GM19455 (cell line): ENCODE data around the gene TARM1.

Experiments used
- ATAC-seq: cut with Tn5 transposase; IDR thresholded peaks from one replicate; pipeline ENCODE4 v1.9.1; 2021; ENCODE audit not compliant: unreplicated experiment

The TARM1 gene

DNA sequence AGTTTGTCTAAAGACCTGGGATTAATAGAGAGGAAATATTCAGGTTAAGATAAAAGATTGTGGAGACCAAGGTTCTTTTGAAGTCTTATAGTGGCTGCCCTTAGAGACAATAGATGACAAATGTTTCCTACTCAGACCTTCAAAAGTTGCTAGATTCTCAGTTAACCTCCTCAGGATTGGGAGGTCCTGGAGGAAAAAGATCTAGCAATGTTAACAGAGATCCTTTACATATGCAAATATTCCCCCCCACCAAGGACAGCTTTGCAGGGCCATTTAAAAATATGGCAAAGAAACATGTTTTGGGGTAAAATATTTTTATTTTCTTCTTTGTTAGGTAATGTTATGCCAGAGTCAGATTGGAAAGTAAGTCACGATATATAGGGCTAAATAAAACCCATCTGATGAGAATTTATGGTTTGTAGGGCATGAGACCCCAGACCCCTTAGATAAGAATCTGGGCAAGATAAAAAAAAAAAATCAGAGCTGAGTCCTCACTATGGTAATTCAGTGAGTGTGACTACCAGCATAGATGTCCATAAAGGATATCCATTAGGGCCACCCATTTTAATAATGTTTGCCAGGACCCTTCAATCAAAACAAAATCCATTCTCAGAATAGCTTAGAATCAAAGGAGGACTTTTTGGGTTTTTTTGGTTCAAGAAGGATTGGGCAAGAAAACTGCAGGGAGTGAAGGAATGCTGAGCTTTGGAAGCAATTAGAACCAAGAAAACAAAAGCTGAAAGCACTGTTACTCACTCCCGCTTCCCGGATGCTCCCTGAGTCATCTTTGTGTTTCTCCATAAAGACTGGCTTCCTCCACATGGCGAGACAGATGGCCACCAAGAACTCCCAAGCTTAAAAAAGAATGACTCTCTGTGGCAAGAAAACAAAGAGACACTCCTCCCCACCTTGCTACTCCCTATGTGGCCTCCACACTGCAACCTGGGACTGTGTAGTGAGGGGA is 45.7 kb downstream of the TARM1 start:
- ATAC-seq: no peak

DNA sequence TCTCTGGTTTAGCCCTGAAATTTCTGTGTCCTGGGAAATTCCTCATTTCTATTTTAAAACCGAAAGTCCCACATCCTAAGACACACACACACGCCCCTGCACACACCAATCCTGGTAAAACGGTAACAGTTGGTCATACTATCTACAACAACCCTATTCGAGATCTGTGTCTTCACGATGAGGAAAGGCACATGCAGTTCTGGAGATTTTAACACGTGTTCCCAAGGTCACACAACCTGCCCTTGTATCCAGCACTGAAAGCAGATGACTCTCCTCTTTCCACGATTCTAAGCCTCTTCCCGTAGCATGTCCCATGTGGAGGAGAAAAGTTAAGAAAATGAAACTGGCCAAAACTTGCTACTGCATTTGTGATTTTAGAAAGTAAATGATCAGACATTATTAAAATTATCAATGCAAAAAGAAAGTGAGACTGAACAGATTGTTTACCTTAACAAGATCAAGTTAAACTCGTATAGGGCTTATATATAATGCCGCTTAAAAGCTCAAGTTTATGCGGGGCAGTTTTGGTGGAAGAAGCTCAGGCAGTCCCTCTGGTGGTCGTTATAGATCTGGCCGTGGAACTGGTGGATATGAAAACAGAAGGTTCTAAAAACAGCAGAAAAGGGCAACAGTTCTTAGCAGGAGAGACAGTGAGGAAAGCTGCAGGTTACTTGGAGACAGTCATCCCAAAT is 50.1 kb downstream of the TARM1 start:
- no peak for ATAC-seq

DNA sequence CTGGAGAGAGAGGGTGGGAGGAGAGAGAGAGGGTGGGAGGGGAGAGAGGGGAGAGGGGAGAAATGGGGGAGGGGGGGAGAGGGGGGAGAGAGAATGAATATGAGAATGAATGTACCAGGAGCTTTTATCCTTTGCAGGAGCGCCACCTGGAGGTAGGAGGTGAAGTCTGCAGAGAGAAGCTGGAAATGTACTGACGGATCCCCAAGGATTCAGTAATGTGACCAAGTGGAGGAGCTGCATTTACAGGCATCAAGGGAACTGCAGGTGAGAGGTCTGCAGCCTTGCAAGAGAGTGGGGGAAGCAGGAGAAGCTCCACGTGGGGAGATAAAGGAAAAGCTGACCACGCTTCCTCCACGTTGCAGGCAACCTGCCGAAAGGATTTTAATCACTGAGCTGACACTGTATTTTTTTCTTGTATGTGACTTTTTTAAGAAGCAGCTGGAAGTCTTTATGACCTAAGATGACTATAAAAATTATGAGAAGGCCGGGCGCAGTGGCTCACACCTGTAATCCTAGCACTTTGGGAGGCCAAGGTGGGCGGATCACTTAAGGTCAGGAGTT is 51.2 kb downstream of the TARM1 start:
- no peak for ATAC-seq

DNA sequence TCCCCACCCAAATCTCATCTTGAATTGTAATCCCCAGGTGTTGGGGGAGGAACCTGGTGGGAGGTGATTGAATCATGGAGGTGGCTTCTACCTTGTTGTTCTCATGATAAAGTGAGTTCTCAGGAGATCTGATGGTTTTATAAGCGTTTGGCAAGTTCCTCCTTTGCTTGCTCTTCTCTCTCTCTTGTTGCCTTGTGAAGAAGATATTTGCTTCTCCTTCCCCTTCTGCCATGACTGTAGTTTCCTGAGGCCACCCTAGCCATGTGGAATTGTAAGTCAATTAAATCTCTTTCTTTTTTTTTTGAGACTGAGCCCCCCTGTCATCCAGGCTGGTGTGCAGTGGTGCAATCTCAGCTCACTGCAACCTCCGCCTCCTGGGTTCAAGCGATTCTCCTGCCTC is 51.9 kb downstream of the TARM1 start:
- no peak for ATAC-seq

DNA sequence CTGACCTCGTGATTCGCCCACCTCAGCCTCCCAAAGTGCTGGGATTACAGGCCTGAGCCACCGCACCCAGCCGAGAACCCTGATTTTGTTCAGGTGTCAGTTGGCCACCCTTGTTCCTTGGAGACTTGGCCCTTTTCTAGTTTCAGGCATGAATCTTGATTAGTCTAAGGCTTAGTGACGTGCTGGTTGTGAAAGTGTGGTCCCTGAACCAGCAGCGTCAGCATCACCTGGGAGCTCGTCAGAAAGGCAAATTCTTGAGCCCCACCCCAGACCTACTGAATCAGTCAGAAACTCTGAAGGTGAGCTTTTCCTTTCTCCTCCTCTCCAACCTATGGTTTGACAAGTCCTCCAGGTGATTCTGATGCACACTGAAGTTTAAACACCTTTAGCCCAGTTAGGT is 54.5 kb downstream of the TARM1 start:
- ATAC-seq: no peak

DNA sequence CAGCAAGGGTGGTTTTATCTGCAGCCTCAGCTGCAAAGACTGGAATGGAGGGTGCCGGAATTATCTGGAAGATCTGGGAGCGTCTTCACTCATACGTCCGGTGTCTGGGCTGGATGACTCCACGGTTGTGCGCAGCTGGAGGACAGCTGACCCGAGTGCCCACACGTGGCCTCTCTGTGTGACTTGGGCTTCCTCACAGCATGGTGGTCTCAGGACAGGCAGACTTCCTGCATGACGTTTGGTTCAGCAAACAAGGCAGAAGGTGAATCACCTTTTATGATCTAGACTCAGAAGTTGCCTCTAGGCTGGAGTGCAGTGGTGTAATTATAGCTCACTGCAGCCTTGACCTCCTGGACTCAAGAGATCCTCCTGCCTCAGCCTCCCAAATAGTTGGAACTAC is 56.5 kb downstream of the TARM1 start:
- no peak for ATAC-seq

DNA sequence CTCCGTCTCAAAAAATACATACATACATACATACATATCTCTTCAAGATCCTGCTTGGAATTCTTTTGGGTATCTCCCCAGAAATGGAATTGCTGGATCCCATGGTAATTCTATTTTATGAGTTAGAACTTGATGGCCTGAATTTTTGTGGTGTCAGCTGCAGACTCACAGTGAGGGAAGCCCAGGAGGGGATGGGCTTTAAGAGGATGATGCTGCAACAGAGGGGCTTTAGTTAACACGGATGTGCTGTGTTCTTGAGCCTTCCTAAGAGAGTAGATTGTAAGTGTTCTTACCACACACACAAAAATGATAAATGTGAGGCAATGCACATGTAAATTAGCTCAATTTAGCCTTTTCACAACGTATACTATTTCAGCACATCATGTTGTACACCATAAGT is 58.0 kb downstream of the TARM1 start:
- no peak for ATAC-seq

DNA sequence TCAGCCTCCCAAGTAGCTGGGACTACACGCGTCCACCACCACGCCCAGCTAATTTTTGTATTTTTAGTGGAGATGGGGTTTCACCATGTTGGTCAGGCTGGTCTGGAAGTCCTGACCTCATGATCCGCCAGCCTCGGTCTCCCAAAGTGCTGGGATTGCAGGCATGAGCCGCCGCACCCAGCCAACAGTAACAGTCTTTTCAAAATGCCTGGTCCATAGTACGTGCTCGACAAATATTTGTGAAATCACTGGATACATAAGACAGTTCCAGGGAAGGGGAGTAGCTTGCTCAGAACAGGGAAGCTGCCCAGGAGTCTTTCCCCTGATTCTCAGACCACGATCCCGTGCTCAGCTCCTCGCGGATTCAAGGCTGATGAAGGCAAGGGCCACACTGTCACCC is 59.2 kb downstream of the TARM1 start:
- ATAC-seq: no peak

DNA sequence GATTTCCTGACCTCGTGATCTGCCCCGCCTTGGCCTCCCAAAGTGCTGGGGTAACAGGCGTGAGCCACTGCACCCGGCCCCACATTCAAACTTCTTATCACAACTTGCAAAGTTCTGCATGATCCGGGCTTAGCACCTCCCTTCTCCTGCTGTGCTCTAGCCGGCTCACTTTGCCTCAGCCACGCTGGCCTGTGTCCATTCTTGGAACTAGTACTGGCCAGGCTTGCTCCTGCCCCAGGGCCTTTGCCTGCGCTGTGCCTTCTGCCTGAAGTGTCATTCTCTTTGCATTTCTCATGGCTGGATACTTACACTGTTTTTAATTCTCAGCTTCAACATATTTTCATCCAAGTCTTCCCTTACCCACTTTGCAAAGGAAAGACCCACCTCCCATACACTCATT is 59.8 kb downstream of the TARM1 start:
- no peak for ATAC-seq
